ENCODE data around the gene C9orf85. TPM values are rescaled to one million over a fixed set of nuclear protein-coding genes. Genes with fewer than 3 reads are reported as not detected.
"Not testable (repeated sequence)": the region's sequence is repeated elsewhere in the genome, so short reads cannot be mapped to it uniquely, and the experiment has no call there.

Gene C9orf85
- total and polyA plus RNA-seq, 9 of the 15 experiments (the other 6 are each of a cell fraction or from before 2014, with no cell fraction given): 6.7 to 17.6 (median 13.0) TPM

DNA sequence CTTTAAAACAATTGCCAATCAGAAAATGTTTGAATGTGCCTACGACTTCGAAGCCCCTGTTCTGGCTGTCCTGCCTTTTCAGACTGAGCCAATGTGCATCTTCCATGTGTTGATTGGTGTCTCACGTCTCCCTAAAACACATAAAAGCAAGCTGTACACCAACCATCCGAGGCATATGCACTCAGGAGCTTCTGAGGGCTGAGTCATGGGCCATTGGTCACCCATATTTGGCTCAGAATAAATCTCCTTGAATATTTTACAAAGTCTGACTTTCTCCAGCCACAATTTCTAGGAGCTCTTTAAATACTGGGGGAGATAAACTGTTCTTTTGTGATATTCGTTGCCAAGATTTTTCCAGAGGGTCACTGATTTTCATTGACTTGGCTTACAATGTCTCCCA is 95.1 kb downstream of the C9orf85 start (continued):
- no peak for TF ChIP-seq ZNF232 (CRISPR knock-in tag; IDR thresholded peaks at IDR 0.05)
- no peak for TF ChIP-seq ZSCAN32 (CRISPR knock-in tag; IDR thresholded peaks at IDR 0.05)
- no peak for TF ChIP-seq TRIM28 (IDR thresholded peaks at IDR 0.05)

DNA sequence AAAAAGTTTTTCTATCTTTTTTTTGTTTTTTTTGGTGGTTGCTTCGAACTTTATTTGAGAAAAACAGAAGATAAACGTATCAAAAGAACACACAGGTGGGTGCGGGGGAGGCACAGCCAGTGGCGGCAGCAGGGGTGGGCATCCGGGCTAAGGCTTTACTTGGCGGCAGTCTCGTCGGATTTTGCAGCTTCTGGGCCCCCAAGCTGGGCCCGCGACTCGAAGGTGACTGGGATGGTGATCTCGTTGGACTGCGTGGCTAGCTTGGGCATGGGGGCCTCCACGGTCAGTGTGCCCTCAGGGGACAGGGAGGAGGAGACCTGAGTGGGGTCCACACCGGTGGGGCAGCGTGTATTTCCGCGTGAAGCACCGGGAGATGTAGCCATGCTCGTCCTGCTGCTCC is 96.3 kb downstream of the C9orf85 start:
- H3K9me1 ChIP-seq (ENCODE audit: control insufficient read depth, insufficient read depth, low read length); H3K4me1 ChIP-seq (replicated peaks in 1 of 2; ENCODE audit: control insufficient read depth in 2 of 2, insufficient read depth in 2 of 2, low read length in 2 of 2); H4K20me1 ChIP-seq (replicated peaks; ENCODE audit: control insufficient read depth, insufficient read depth, low read length); H3K9me3 ChIP-seq (replicated peaks; ENCODE audit: control insufficient read depth, insufficient read depth, low read depth, low read length); CTCF ChIA-PET (ENCODE audit: low intra/inter-chr PET ratio); H3K9ac ChIP-seq (ENCODE audit: insufficient read depth in 1 of 2, low read depth in 2 of 2, low read length in 2 of 2); ATAC-seq; POLR2A ChIA-PET; BruUV-seq (replicated peaks); H2AFZ ChIP-seq (ENCODE audit: low read depth, low read length); FAIRE-seq; H3K27ac ChIP-seq (ENCODE audit: extremely low read depth, low read depth, low read length); H3K4me3 ChIP-seq; H3K79me2 ChIP-seq (ENCODE audit: control insufficient read depth, insufficient read depth, low read length); intact Hi-C loops (cut with micrococcal nuclease); H3K36me3 ChIP-seq (ENCODE audit: control insufficient read depth, insufficient read depth, low read length); DNase-seq (ENCODE audit: extremely low read depth in 1 of 4, low spot score in 3 of 4); H3K4me2 ChIP-seq (ENCODE audit: insufficient read depth, low read length): not testable (repeated sequence)
- in situ Hi-C loops (cut with MboI): loop anchor here (25.0 kb wide), 1 partner anchor 720 kb away; no protein-coding TSS in a partner anchor
- peaks cover 0 to 17% of the 10 kb centered on the region in 2 experiments; a peak in 1 of 5 replicates for H3K27me3 ChIP-seq (ENCODE audit: control insufficient read depth in 2 of 2, insufficient read depth in 2 of 2, low read length in 2 of 2)
- WGBS (ENCODE audit: insufficient coverage, low coverage, missing lambda C conversion rate): 0% methylated on average over 12 of the region's 20 CpGs

DNA sequence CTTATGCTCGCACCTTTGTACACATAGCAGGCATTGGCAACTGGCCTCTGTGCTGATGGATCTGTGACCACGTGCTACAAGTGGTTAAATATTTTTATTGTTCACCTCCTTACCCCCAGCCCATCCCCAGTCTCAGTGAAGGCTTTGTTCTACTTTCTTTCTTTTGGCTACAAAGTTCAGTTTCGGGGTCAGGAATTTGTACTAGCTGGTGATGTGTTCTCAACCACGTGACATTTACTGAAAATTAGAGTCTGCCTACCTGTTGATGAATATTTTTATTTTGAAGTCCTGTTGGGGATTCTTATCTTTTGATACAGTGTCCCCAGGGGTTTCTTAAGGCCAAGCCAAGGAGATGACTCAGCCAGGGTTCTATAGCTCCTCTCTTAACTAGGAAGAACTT is 101.2 kb downstream of the C9orf85 start:
- in situ Hi-C loops (cut with MboI) (loop anchor here (10.0 to 25.0 kb wide), 2 partner anchors 188 to 725 kb away; no protein-coding TSS in a partner anchor), intact Hi-C loops (cut with micrococcal nuclease) (no loop called here)
- TF ChIP-seq ZNF507 (tag; conservative IDR thresholded peaks at IDR 0.05): no peak
- TF ChIP-seq, protein P1, sequence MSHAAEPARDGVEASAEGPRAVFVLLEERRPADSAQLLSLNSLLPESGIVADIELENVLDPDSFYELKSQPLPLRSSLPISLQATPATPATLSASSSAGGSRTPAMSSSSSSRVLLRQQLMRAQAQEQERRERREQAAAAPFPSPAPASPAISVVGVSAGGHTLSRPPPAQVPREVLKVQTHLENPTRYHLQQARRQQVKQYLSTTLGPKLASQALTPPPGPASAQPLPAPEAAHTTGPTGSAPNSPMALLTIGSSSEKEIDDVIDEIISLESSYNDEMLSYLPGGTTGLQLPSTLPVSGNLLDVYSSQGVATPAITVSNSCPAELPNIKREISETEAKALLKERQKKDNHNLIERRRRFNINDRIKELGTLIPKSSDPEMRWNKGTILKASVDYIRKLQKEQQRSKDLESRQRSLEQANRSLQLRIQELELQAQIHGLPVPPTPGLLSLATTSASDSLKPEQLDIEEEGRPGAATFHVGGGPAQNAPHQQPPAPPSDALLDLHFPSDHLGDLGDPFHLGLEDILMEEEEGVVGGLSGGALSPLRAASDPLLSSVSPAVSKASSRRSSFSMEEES (CRISPR knock-in tag; IDR thresholded peaks at IDR 0.05): 0 out of 2 replicates have a peak, but pooled peaks have one; percentile 22
- Histone ChIP-seq H3K4me2 (ENCODE audit: insufficient read depth, low read length) (no peak overlapping the region), H3K27me3 (ENCODE audit: control insufficient read depth in 2 of 2, insufficient read depth in 2 of 2, low read length in 2 of 2) (peaks cover 0 to 18% of the 10 kb centered on the region in 2 experiments; a peak in 3 of 5 replicates), H3K4me3 (no peak overlapping the region), H2AFZ (ENCODE audit: low read depth, low read length) (no peak overlapping the region), H3K9ac (ENCODE audit: insufficient read depth in 1 of 2, low read depth in 2 of 2, low read length in 2 of 2) (no peak overlapping the region), H3K4me1 (replicated peaks in 1 of 2; ENCODE audit: control insufficient read depth in 2 of 2, insufficient read depth in 2 of 2, low read length in 2 of 2) (peaks cover 0 to 4% of the 10 kb centered on the region in 2 experiments; a peak in 2 of 5 replicates), H3K9me3 (replicated peaks; ENCODE audit: control insufficient read depth, insufficient read depth, low read depth, low read length) (no peaks in the 10 kb centered on the region), H3K27ac (ENCODE audit: extremely low read depth, low read depth, low read length) (no peak overlapping the region), H4K20me1 (replicated peaks; ENCODE audit: control insufficient read depth, insufficient read depth, low read length) (no peaks in the 10 kb centered on the region), H3K79me2 (ENCODE audit: control insufficient read depth, insufficient read depth, low read length) (no peaks in the 10 kb centered on the region), H3K36me3 (ENCODE audit: control insufficient read depth, insufficient read depth, low read length) (no peaks in the 10 kb centered on the region), H3K9me1 (ENCODE audit: control insufficient read depth, insufficient read depth, low read length) (no peaks in the 10 kb centered on the region)
- DNase-seq (ENCODE audit: extremely low read depth in 1 of 4, low spot score in 3 of 4) (no peak), ATAC-seq (no peak), FAIRE-seq (no peak)
- ChIA-PET POLR2A (no interaction called here), CTCF (ENCODE audit: low intra/inter-chr PET ratio) (no interaction called here)
- BruUV-seq (replicated peaks): no TSS peak
- 0% methylated on average over 4 of the region's 4 CpGs for WGBS (ENCODE audit: insufficient coverage, low coverage, missing lambda C conversion rate)
